Liver (tissue), 9 donors: Measurements from ENCODE around the gene BRME1. TPM values are rescaled to one million over a fixed set of nuclear protein-coding genes. Genes with fewer than 3 reads are reported as not detected.

Source experiments
- DNase-seq: peaks from one replicate; pipeline ENCODE4 v3.0.0-alpha.2; 2017; ENCODE audit warnings: low spot score
- H3K27ac ChIP-seq, 2 donors: one replicate each; pipeline ENCODE4 v1.7.0; 2013; ENCODE audit warnings: inconsistent platforms in 2 of 2, low read length in 2 of 2, control low read depth in 1 of 2, low read depth in 1 of 2, mild to moderate bottlenecking in 1 of 2
- H3K27me3 ChIP-seq, 4 donors: one replicate each; pipeline versions ENCODE4 v1.6.1 to v1.7.0; 2013; ENCODE audit warnings: low read length in 3 of 4, inconsistent platforms in 1 of 4, mild to moderate bottlenecking in 1 of 4, moderate library complexity in 1 of 4; ENCODE audit not compliant: control insufficient read depth in 4 of 4, insufficient read depth in 4 of 4
- H3K36me3 ChIP-seq, 4 donors: one replicate each; pipeline versions ENCODE4 v1.6.1 to v1.7.0; 2013; ENCODE audit warnings: low read length in 3 of 4, mild to moderate bottlenecking in 3 of 4, low read depth in 1 of 4, moderate library complexity in 1 of 4; ENCODE audit not compliant: control insufficient read depth in 4 of 4, insufficient read depth in 3 of 4
- H3K4me1 ChIP-seq, 4 donors: one replicate each; pipeline versions ENCODE4 v1.6.1 to v1.7.0; 2013; ENCODE audit warnings: low read length in 3 of 4, mild to moderate bottlenecking in 3 of 4, moderate library complexity in 1 of 4; ENCODE audit not compliant: control insufficient read depth in 4 of 4, insufficient read depth in 4 of 4
- H3K4me3 ChIP-seq, 3 donors: one replicate each; pipeline versions ENCODE4 v1.6.1 to v1.7.0; 2013; ENCODE audit warnings: low read length in 3 of 3, control low read depth in 1 of 3, low read depth in 1 of 3, mild to moderate bottlenecking in 1 of 3
- H3K9ac ChIP-seq, 2 donors: one replicate each; pipeline ENCODE4 v1.7.0; 2013; ENCODE audit warnings: low read length in 2 of 2, mild to moderate bottlenecking in 2 of 2, moderate library complexity in 2 of 2, control low read depth in 1 of 2, low read depth in 1 of 2
- H3K9me3 ChIP-seq, 4 donors: one replicate each; pipeline versions ENCODE4 v1.6.1 to v1.7.0; 2013; ENCODE audit warnings: low read length in 3 of 4; ENCODE audit not compliant: control insufficient read depth in 4 of 4
- ATF3 ChIP-seq: IDR thresholded peaks from 2 replicates; pipeline ENCODE4 v1.6.1; 2016; ENCODE audit warnings: antibody characterized with exemption
- CTCF ChIP-seq: fragments of 150-350 bp; IDR thresholded peaks from 2 replicates; pipeline ENCODE4 v1.5.1; 2017; ENCODE audit warnings: improper control_type of control experiment, low read depth, low read length; ENCODE audit not compliant: missing input control
- EGR1 ChIP-seq, 2 donors: IDR thresholded peaks; 2 replicates each; pipeline ENCODE4 v1.6.1; 2016 to 2018; ENCODE audit warnings: antibody characterized with exemption in 2 of 2, low read depth in 2 of 2
- FOXA1 ChIP-seq: IDR thresholded peaks from 2 replicates; pipeline ENCODE4 v1.6.1; 2016; ENCODE audit warnings: antibody characterized with exemption
- FOXA2 ChIP-seq: IDR thresholded peaks from 2 replicates; pipeline ENCODE4 v1.6.1; 2016; ENCODE audit warnings: antibody characterized with exemption
- GABPA ChIP-seq, 2 donors: IDR thresholded peaks in 1 of 2; conservative IDR thresholded peaks in 1 of 2; 2 replicates each; pipeline ENCODE4 v1.6.1; 2016; ENCODE audit warnings: antibody characterized with exemption in 2 of 2, mild to moderate bottlenecking in 1 of 2, moderate library complexity in 1 of 2
- HNF4A ChIP-seq, 2 donors: conservative IDR thresholded peaks; 2 replicates each; pipeline ENCODE4 v1.6.1; 2016; ENCODE audit warnings: antibody characterized with exemption in 2 of 2, mild to moderate bottlenecking in 2 of 2
- HNF4G ChIP-seq: IDR thresholded peaks from 2 replicates; pipeline ENCODE4 v1.6.1; 2016; ENCODE audit warnings: antibody characterized with exemption
- JUND ChIP-seq, 2 donors: IDR thresholded peaks; 2 replicates each; pipeline ENCODE4 v1.6.1; 2016; ENCODE audit warnings: antibody characterized with exemption in 2 of 2
- NR2F2 ChIP-seq: IDR thresholded peaks from 2 replicates; pipeline ENCODE4 v1.6.1; 2016; ENCODE audit warnings: antibody characterized with exemption
- RAD21 ChIP-seq, 2 donors: IDR thresholded peaks; 2 replicates each; pipeline ENCODE4 v1.6.1; 2016; ENCODE audit warnings: antibody characterized with exemption in 2 of 2, mild to moderate bottlenecking in 2 of 2
- RXRA ChIP-seq, 2 donors: IDR thresholded peaks; 2 replicates each; pipeline ENCODE4 v1.6.1; 2017 to 2018; ENCODE audit warnings: antibody characterized with exemption in 2 of 2, mild to moderate bottlenecking in 1 of 2
- YY1 ChIP-seq: IDR thresholded peaks from 2 replicates; pipeline ENCODE4 v1.6.1; 2016; ENCODE audit warnings: antibody characterized with exemption, mild to moderate bottlenecking
- ZBTB33 ChIP-seq: IDR thresholded peaks from 2 replicates; pipeline ENCODE4 v1.6.1; 2016; ENCODE audit warnings: antibody characterized with exemption
- WGBS: extraction: QIAGEN DNeasy Blood & Tissue Kit; methylation state at CpG from one replicate; pipeline ENCODE4 v1.1.7; 2013; 5-methylcytosine and 5-hydroxymethylcytosine counted together
- polyA plus RNA-seq, 2 donors: library from polyadenylated mRNA; stranded (reverse) in 1 of 2; unstranded in 1 of 2; fragments of 200-250 nt in 1 of 2; fragments of >200 nt in 1 of 2; fragmentation: Nextera tagmentation in 1 of 2; extraction: Ambion mirVana in 1 of 2; gene quantifications; one replicate each; pipeline versions ENCODE4 v1.2.1 to v1.2.3, GENCODE V29; 2013 to 2015
- total RNA-seq, 2 donors: library from RNA; depleted of rRNA; stranded (reverse); fragments of >200 nt; gene quantifications; one replicate each; pipeline ENCODE4 v1.2.3, GENCODE V29; 2014
- TF ChIP-seq, protein P1 (sequence below): IDR thresholded peaks from 2 replicates; pipeline ENCODE4 v1.6.1; 2016; ENCODE audit warnings: antibody characterized with exemption
- donor health status: healthy.
- donor health status: healthy.
- donor health status: healthy.
- donor health status: healthy.
- donor health status: healthy.

The BRME1 gene
- total and polyA plus RNA-seq, 4 donors, result 0.42 to 5.3 (median 0.48) TPM

- 88% methylated on average over 5 of the region's 5 CpGs for WGBS
- H3K36me3 ChIP-seq, result no peaks in the 10 kb centered on the region
- DNase-seq, result no peak
Observed at GRCh38 chr19:13882419-13882795, 23.5 kb downstream of the BRME1 start.

GRCh38 chr19:13881692-13882418 lies 24.1 kb downstream of the BRME1 start:
- no peak overlapping the region for H3K9ac ChIP-seq
- 61% methylated on average over 17 of the region's 17 CpGs for WGBS
- DNase-seq, result no peak

More at GRCh38 chr19:13882419-13882795, 23.5 kb downstream of the BRME1 start:
- H3K4me3 ChIP-seq, result no peak overlapping the region
- no peak overlapping the region for H3K27ac ChIP-seq
- TF ChIP-seq HNF4G (no peak), ZBTB33 (no peak), FOXA1 (no peak), ATF3 (no peak), RXRA (IDR thresholded peaks at IDR 0.05) (no peak), NR2F2 (no peak), CTCF (no peak), JUND (IDR thresholded peaks at IDR 0.05) (no peak), HNF4A (conservative IDR thresholded peaks at IDR 0.05) (no peak), GABPA (IDR thresholded peaks at IDR 0.05 in 1 of 2, conservative IDR thresholded peaks at IDR 0.05 in 1 of 2) (no peak), YY1 (no peak), RAD21 (IDR thresholded peaks at IDR 0.05) (no peak)
- no peak overlapping the region for H3K9ac ChIP-seq
- H3K27me3 ChIP-seq, result no peaks in the 10 kb centered on the region
- H3K9me3 ChIP-seq, result no peaks in the 10 kb centered on the region
- peaks cover 0 to 10% (median 2%) of the 10 kb centered on the region in 4 donors for H3K4me1 ChIP-seq

DNA sequence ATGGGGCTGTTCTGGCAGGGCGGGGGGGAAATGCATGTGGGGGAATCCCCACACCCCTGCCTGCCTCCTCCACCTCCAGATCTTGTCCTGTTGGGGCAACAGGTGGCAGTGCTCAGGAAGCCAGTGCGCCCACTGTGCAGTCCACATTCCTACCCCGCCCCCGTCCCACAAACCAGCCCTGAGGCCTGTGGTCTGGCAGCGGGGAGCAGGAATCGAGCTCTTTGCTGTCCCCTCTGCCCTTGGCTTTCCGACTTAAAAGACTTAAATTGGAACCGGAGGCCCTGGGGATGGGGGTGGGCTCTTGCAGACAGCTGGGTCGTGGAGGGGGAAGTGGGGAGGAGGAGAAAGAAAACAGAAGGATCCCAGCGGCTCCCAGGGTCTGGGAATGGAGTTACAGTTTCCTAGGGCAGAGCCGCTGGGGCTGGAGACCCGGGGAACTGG lies 24.6 kb downstream of the BRME1 start:
- DNase-seq, result no peak
- TF ChIP-seq ZBTB33, result no peak
- no peak for TF ChIP-seq RAD21 (IDR thresholded peaks at IDR 0.05)
- TF ChIP-seq, protein P1, sequence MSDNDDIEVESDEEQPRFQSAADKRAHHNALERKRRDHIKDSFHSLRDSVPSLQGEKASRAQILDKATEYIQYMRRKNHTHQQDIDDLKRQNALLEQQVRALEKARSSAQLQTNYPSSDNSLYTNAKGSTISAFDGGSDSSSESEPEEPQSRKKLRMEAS, result no peak
- TF ChIP-seq FOXA2, result no peak
- H3K9ac ChIP-seq, result no peak overlapping the region
- no peak overlapping the region for H3K27ac ChIP-seq
- H3K9me3 ChIP-seq, result no peaks in the 10 kb centered on the region
- no peak overlapping the region for H3K4me3 ChIP-seq
- no peaks in the 10 kb centered on the region for H3K27me3 ChIP-seq
- 70% methylated on average over 12 of the region's 12 CpGs for WGBS
- H3K36me3 ChIP-seq, result no peaks in the 10 kb centered on the region
- H3K4me1 ChIP-seq, result peaks cover 0 to 10% (median 2%) of the 10 kb centered on the region in 4 donors

More at GRCh38 chr19:13881692-13882418, 24.1 kb downstream of the BRME1 start:
- no peak overlapping the region for H3K27ac ChIP-seq
- no peaks in the 10 kb centered on the region for H3K9me3 ChIP-seq
- no peaks in the 10 kb centered on the region for H3K36me3 ChIP-seq
- peaks cover 0 to 10% (median 2%) of the 10 kb centered on the region in 4 donors for H3K4me1 ChIP-seq
- H3K27me3 ChIP-seq, result no peaks in the 10 kb centered on the region
- H3K4me3 ChIP-seq, result no peak overlapping the region
- no peak for TF ChIP-seq EGR1 (IDR thresholded peaks at IDR 0.05; ENCODE audit: low read depth in 2 of 2)
- no peak for TF ChIP-seq FOXA1
- TF ChIP-seq GABPA (IDR thresholded peaks at IDR 0.05 in 1 of 2, conservative IDR thresholded peaks at IDR 0.05 in 1 of 2), result no peak
- TF ChIP-seq JUND (IDR thresholded peaks at IDR 0.05), result no peak
- no peak for TF ChIP-seq NR2F2
- TF ChIP-seq RAD21 (IDR thresholded peaks at IDR 0.05), result no peak
